Retina (tissue), 1 donor: Measurements from ENCODE around the gene NLRX1.
A peak's percentile ranks its signal among the peaks of the same experiment; 100 is the strongest.
"Not testable (repeated sequence)": the region's sequence is repeated elsewhere in the genome, so short reads cannot be mapped to it uniquely, and the experiment has no call there.

ENCODE experiments used
- DNase-seq: peaks from one replicate; pipeline ENCODE4 v3.0.0-alpha.2; 2016

NLRX1 gene

GRCh38 chr11:119185981-119186634, 17.6 kb downstream of the NLRX1 start:
- DNase-seq: no peak

GRCh38 chr11:119187123-119187892, 18.8 kb downstream of the NLRX1 start:
- DNase-seq: no peak

GRCh38 chr11:119188067-119188466, 19.5 kb downstream of the NLRX1 start:
- DNase-seq: no peak

GRCh38 chr11:119188887-119189286, 20.4 kb downstream of the NLRX1 start:
- DNase-seq: no peak

GRCh38 chr11:119189393-119189792, 20.9 kb downstream of the NLRX1 start:
- no peak for DNase-seq

GRCh38 chr11:119190531-119190930, 22.0 kb downstream of the NLRX1 start:
- DNase-seq: no peak

GRCh38 chr11:119191265-119191664, 22.7 kb downstream of the NLRX1 start:
- not testable (repeated sequence) for DNase-seq

GRCh38 chr11:119192111-119192510, 23.6 kb downstream of the NLRX1 start:
- DNase-seq: no peak

- no peak for DNase-seq
These were observed 24.5 kb downstream of the NLRX1 start for GRCh38 chr11:119193001-119193400.

GRCh38 chr11:119193626-119194025, 25.1 kb downstream of the NLRX1 start:
- no peak for DNase-seq

GRCh38 chr11:119194811-119195440, 26.4 kb downstream of the NLRX1 start:
- DNase-seq: no peak

- DNase-seq: no peak
These were observed 27.2 kb downstream of the NLRX1 start for GRCh38 chr11:119195680-119196079.

GRCh38 chr11:119196833-119197483, 28.4 kb downstream of the NLRX1 start:
- peak; percentile 81 for DNase-seq

- no peak for DNase-seq
These were observed 30.4 kb downstream of the NLRX1 start for GRCh38 chr11:119198925-119199324.

- DNase-seq: not testable (repeated sequence)
These were observed 32.7 kb downstream of the NLRX1 start for GRCh38 chr11:119201236-119201635.

GRCh38 chr11:119202554-119202953, 34.0 kb downstream of the NLRX1 start:
- DNase-seq: no peak

GRCh38 chr11:119204066-119204465, 35.5 kb downstream of the NLRX1 start:
- DNase-seq: no peak

- no peak for DNase-seq
These were observed 36.6 kb downstream of the NLRX1 start for GRCh38 chr11:119205080-119205479.

- peak; percentile 96 for DNase-seq
These were observed 37.3 kb downstream of the NLRX1 start, which contains the start of gene CBL for GRCh38 chr11:119205574-119206510. CBL (plus strand) TSS chr11:119206339; CDS start chr11:119206418, 79 bp downstream.

GRCh38 chr11:119206511-119207414, 38.2 kb downstream of the NLRX1 start:
- peak; percentile 56 for DNase-seq

GRCh38 chr11:119207415-119207960, 39.0 kb downstream of the NLRX1 start:
- DNase-seq: no peak
